Retinal pigment epithelial cell (primary cell): ENCODE measurements around the gene TEC.

Source experiments
- DNase-seq: peaks from one replicate; pipeline ENCODE4 v3.0.0-alpha.2; 2010; ENCODE audit warnings: low read depth
- H3K4me3 ChIP-seq: 2 replicates; pipeline ENCODE4 v1.5.1; 2011; ENCODE audit warnings: mild to moderate bottlenecking, low read length, control low read depth, moderate library complexity
- TF ChIP-seq, protein P1 (sequence below): conservative IDR thresholded peaks from 2 replicates; pipeline ENCODE4 v1.5.1; 2011; ENCODE audit warnings: low read depth, low read length, control low read depth, inconsistent platforms

TEC gene

DNA sequence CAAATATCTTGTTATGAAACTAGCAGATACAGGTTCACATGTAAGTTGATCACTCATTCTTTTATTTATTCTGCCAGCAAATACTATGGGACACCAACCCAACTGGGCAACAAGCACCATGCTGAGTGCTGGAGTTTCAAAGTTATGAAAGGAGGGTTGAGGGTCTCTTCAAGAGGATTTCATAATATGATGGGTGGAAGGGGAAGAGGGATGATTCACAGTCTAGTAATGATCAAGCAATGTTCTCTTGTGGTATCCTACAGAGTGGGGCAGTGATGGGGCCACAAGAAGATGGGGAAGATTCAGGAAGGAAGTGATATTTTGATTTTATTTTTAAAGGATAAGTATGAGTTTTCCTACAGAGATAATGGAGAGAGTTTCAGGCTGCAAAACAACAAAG, 89.4 kb downstream of the TEC start:
- no peak for DNase-seq
- TF ChIP-seq, protein P1, sequence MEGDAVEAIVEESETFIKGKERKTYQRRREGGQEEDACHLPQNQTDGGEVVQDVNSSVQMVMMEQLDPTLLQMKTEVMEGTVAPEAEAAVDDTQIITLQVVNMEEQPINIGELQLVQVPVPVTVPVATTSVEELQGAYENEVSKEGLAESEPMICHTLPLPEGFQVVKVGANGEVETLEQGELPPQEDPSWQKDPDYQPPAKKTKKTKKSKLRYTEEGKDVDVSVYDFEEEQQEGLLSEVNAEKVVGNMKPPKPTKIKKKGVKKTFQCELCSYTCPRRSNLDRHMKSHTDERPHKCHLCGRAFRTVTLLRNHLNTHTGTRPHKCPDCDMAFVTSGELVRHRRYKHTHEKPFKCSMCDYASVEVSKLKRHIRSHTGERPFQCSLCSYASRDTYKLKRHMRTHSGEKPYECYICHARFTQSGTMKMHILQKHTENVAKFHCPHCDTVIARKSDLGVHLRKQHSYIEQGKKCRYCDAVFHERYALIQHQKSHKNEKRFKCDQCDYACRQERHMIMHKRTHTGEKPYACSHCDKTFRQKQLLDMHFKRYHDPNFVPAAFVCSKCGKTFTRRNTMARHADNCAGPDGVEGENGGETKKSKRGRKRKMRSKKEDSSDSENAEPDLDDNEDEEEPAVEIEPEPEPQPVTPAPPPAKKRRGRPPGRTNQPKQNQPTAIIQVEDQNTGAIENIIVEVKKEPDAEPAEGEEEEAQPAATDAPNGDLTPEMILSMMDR, result no peak
- no peak overlapping the region for H3K4me3 ChIP-seq

DNA sequence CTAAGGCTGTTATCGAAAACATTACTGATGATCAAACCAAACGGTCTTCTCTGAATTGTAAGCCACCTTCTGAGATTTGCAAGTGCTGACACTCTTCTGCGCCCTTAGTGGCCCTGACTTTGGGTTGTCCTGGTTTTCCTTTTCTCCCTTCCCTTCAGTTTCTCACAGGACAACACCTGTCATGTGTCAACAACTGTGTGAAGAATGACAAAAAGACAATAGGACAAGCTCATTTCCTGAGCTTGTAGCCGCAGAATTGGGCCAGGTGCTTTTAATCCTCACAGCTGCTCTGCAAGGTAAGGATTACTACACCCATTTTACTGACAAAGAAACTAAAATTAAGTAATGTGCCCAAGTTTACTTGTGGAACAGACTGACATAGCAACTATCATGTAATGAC, 90.7 kb downstream of the TEC start:
- no peak for DNase-seq
- no peak overlapping the region for H3K4me3 ChIP-seq
- TF ChIP-seq, protein P1, result no peak

DNA sequence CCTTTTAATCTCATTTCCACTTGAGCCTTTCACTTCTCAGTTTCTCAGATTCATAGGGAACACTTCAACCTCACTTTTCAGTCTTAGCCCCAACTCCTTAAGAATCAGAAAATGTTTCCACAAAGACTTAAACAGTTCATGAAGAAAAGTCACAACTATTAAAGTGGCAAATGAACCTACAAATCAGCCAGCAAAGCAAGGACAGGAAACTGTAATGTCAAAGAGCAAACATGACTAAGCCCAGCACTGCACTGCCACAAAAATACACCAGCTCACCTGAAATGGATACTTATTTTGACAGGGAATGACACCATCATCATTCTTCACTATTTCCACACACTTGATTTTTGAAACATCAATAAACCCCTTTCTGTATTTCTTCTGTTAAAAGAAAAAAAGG, 93.8 kb downstream of the TEC start:
- no peak overlapping the region for H3K4me3 ChIP-seq
- TF ChIP-seq, protein P1, result no peak
- DNase-seq, result no peak

DNA sequence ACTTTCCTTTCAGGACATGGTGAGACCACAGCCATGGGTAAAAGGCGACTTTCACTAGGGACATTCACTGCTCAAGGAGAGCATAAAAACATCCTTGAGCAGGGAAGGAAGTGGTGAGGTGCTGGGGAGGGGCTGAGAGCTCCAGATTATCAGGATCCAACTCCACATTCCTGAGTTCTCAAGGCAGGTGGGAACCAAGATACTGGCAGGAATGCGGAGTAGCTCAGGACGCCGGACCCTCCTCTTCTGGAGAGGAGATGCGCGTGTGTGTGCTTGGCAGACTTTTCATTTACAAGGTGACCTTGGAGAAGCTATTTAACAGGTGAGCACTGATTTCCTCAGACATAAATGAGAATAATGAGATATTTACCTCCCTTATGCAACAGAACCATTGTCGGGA, 94.3 kb downstream of the TEC start:
- no peak for DNase-seq
- TF ChIP-seq, protein P1, result no peak

DNA sequence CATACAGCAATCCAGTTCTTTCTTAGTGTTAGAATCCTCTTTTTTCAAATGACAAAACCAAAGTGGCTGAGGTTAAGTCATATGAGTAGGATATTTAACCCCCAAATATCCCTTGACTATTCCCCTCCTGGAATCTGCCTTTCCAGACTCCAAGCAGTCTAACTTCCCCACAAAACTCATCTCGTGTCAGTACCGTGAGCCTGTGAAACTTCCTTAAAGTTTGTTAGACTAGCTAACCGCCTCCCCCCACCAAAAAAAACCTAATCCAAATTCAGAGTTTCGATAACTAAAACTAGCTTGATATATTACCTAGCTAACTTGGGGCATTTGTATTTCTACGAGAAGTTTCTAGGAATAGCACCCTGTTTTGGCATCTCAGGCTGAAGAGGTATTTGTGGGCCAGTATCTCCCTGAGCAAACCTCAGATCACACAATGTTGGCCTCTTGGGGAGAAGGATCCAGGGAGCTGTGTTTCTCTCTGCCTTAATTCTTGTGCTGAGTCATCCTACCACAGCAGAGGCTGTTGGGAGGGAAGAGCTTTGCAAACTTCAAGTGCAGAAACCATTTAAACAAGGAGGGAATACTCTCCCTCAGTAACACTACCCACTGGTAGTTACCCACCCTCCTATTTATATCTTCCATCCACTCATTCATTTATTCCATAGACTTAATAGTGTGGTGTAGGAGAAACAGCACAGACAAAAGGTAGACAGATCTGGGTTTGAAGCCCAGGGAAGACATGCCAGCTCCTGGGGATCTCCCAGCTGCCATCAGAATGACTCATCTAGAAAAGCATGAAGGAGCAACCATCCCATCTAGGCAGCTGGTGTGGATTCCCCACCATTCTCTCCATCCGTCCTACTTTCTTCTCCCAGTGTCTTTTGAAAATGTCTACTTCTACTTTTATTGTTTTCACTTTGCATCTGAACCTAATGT, 96.3 kb downstream of the TEC start:
- H3K4me3 ChIP-seq, result no peak overlapping the region
- TF ChIP-seq, protein P1, result no peak
- peak; percentile 29 for DNase-seq

More for the DNA sequence above, 94.3 kb downstream of the TEC start:
- no peak overlapping the region for H3K4me3 ChIP-seq

DNA sequence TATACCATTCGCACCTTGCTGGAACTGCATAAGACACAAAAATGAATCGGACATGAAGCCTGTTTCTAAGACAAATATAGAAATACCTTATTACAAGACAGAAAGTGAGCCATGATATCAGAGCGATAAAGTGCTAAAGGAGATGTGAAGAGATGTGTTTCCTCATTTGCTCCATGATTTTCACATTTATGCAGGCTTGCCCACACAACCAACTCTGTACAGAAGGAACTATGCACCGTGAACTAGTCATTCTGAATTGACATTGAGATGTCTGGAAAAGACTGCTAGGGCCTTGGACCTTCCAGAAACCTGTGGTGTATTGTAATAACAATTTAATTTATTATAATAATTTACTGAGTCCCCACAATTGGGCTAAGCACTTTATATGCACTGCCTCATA, 97.0 kb downstream of the TEC start:
- no peak overlapping the region for H3K4me3 ChIP-seq
- TF ChIP-seq, protein P1, result no peak

DNA sequence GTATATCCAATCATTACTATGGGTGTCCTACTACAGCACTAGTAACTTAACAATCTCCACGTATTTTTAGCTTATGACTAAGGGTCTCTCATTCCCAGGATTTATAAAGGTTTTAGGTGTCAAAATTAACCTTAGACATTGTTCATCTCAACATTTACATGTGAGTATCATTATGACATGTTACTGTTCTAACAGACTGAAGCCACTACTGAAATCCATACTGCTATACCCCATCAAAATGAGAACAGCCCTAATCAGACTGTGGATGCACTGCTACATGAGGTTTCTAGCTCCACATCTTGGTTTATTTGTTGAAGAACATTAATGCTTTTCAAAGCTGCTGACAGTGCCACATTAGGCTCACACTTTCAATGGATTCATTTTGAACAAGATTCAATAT, 100.0 kb downstream of the TEC start:
- TF ChIP-seq, protein P1, result no peak
- no peak overlapping the region for H3K4me3 ChIP-seq
- no peak for DNase-seq

More for the DNA sequence above, 97.0 kb downstream of the TEC start:
- no peak for DNase-seq
